K562 (cell line): ENCODE data around the gene TNIP1. TPM values are rescaled to one million over a fixed set of nuclear protein-coding genes. Genes with fewer than 3 reads are reported as not detected.

ENCODE experiments used
- CBX3 ChIP-seq, 2 experiments: IDR thresholded peaks; 1 replicate in 1 of 2; 2 replicates in 1 of 2; pipeline ENCODE4 v1.6.1; 2012; ENCODE audit warnings: inconsistent platforms in 2 of 2, low read length in 2 of 2, borderline replicate concordance in 1 of 2, control low read depth in 1 of 2
- JUND ChIP-seq, 2 experiments: IDR thresholded peaks; 2 replicates in 1 of 2; 3 replicates in 1 of 2; pipeline ENCODE4 v1.6.1; 2011; ENCODE audit warnings: borderline replicate concordance in 2 of 2, low read depth in 2 of 2, low read length in 2 of 2, improper control_type of control experiment in 1 of 2, missing biosample characterization in 1 of 2, missing genetic modification characterization in 1 of 2, missing genetic modification reagents in 1 of 2
- KAT8 ChIP-seq: fragments of 450-650 bp; IDR thresholded peaks from 2 replicates; pipeline ENCODE4 v1.6.1; 2016; ENCODE audit warnings: low read depth, mild to moderate bottlenecking
- MEF2D ChIP-seq: conservative IDR thresholded peaks from 2 replicates; pipeline ENCODE4 v1.6.1; 2016; ENCODE audit warnings: low read depth, missing genetic modification characterization, missing compliant biosample characterization
- MEIS2 ChIP-seq: fragments of 450-650 bp; IDR thresholded peaks from 2 replicates; pipeline ENCODE4 v1.6.1; 2014; ENCODE audit warnings: mild to moderate bottlenecking; ENCODE audit not compliant: partially characterized antibody
- MGA ChIP-seq: fragments of 450-650 bp; IDR thresholded peaks from 2 replicates; pipeline ENCODE4 v1.6.1; 2016; ENCODE audit warnings: mild to moderate bottlenecking, moderate library complexity
- NR2C2 ChIP-seq, 2 experiments: fragments of 200-800 bp in 1 of 2; sonication (Bioruptor generic) in 1 of 2; sonication (generic) in 1 of 2; formaldehyde crosslinking in 1 of 2; IDR thresholded peaks; 2 replicates each; pipeline versions ENCODE4 v1.6.1 to v1.8.0; 2016 to 2022; ENCODE audit warnings: mild to moderate bottlenecking in 1 of 2, missing compliant biosample characterization in 1 of 2, missing genetic modification characterization in 1 of 2, missing genetic modification reagents in 1 of 2
- PBX2 ChIP-seq, 2 experiments: IDR thresholded peaks in 1 of 2; conservative IDR thresholded peaks in 1 of 2; 2 replicates each; pipeline ENCODE4 v1.6.1; 2016; ENCODE audit warnings: low read depth in 2 of 2, mild to moderate bottlenecking in 1 of 2, missing compliant biosample characterization in 1 of 2, missing genetic modification characterization in 1 of 2, moderate library complexity in 1 of 2
- SNIP1 ChIP-seq: fragments of 450-650 bp; IDR thresholded peaks from 2 replicates; pipeline ENCODE4 v1.7.1; 2017; ENCODE audit warnings: low read depth, mild to moderate bottlenecking
- polyA plus RNA-seq, 8 experiments: library from polyadenylated mRNA; depleted of rRNA in 4 of 8; stranded (reverse) in 5 of 8; unstranded in 3 of 8; fragments of >200 nt; fragmentation: Nextera tagmentation in 2 of 8; fragmentation: Illumina TruSeq in 1 of 8; extraction: Ambion mirVana in 2 of 8; extraction: Trizol in 1 of 8; gene quantifications; 2 replicates each; pipeline versions ENCODE4 v1.2.1 to v1.2.3, GENCODE V29; 2011 to 2014; ENCODE audit warnings: inconsistent platforms in 1 of 8, missing spikeins in 1 of 8
- total RNA-seq, 7 experiments: library from RNA; depleted of rRNA in 6 of 7; stranded (reverse); fragments of >200 nt in 6 of 7; fragmentation: Illumina TruSeq in 2 of 7; extraction: Trizol in 2 of 7; gene quantifications; 2 replicates each; pipeline versions ENCODE4 v1.2.1 to v1.2.3, GENCODE V29; 2011 to 2021; ENCODE audit warnings: low replicate concordance in 1 of 7
- TF ChIP-seq, protein P1 (sequence below): fragments of 450-650 bp; IDR thresholded peaks from 2 replicates; pipeline ENCODE4 v1.6.1; 2016

Gene TNIP1
- total and polyA plus RNA-seq, 9 of the 15 experiments (the other 6 are each of a cell fraction or from before 2014, with no cell fraction given): 0.46 to 41.0 (median 24.6) TPM

GRCh38 chr5:151122828-151123227 lies 42.0 kb upstream of the TNIP1 start (continued):
- TF ChIP-seq MGA: peak; percentile 82
- peak; percentile 80 for TF ChIP-seq MEIS2
- TF ChIP-seq, protein P1, sequence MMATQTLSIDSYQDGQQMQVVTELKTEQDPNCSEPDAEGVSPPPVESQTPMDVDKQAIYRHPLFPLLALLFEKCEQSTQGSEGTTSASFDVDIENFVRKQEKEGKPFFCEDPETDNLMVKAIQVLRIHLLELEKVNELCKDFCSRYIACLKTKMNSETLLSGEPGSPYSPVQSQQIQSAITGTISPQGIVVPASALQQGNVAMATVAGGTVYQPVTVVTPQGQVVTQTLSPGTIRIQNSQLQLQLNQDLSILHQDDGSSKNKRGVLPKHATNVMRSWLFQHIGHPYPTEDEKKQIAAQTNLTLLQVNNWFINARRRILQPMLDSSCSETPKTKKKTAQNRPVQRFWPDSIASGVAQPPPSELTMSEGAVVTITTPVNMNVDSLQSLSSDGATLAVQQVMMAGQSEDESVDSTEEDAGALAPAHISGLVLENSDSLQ: peak; percentile 68
- TF ChIP-seq SNIP1: no peak
- no peak for TF ChIP-seq CBX3 (IDR thresholded peaks at IDR 0.05; ENCODE audit: borderline replicate concordance in 1 of 2, low read length in 2 of 2)
- TF ChIP-seq NR2C2 (CRISPR knock-in tag; IDR thresholded peaks at IDR 0.05): no peak
- peak; percentile 13; the same call in 1 of the 2 replicates for TF ChIP-seq NR2C2 (tag; IDR thresholded peaks at IDR 0.05)
- no peak for TF ChIP-seq KAT8
- no peak for TF ChIP-seq MEF2D (tag)
- TF ChIP-seq PBX2 (CRISPR knock-in tag; IDR thresholded peaks at IDR 0.05; ENCODE audit: low read depth): no peak
- peak; percentile 48 for TF ChIP-seq PBX2 (tag; conservative IDR thresholded peaks at IDR 0.05; ENCODE audit: low read depth)
- TF ChIP-seq JUND (IDR thresholded peaks at IDR 0.05; ENCODE audit: borderline replicate concordance, low read depth, low read length): peak; percentile 43; the same call in 1 of the 2 replicates
- no peak for TF ChIP-seq JUND (tag; IDR thresholded peaks at IDR 0.05; ENCODE audit: borderline replicate concordance, low read depth, low read length)
